Suppressor macrophage (primary cell): ENCODE results near the gene DTX2.
"Not testable (repeated sequence)": the region's sequence is repeated elsewhere in the genome, so short reads cannot be mapped to it uniquely, and the experiment has no call there.

Experiments
- DNase-seq, 4 experiments: peaks; one replicate each; pipeline ENCODE4 v3.0.0-alpha.2; 2020 to 2022

Gene DTX2

GRCh38 chr7:76492139-76492538 is 30.6 kb downstream of the DTX2 start:
- not testable (repeated sequence) for DNase-seq

DNA sequence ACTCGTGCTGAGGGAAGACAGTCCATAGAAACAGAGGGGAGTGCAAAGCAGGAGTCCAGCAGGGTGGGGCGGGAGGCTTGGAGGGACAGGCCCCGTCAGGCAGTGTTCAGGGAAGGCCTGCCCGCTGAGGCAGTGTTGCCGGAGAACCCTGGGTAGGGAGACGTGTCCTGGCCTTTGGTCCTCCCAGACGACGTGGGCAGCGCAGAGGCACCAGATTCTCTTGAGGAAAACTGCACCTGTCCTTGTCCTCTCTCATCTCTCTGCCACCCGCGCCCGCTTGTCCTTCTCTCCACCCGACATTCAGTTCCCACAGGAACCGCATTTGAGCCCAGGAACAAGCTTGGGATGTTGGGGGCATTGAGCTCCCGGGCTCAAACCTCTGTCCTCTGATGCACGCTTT is 34.2 kb downstream of the DTX2 start:
- DNase-seq, result not testable (repeated sequence)

DNA sequence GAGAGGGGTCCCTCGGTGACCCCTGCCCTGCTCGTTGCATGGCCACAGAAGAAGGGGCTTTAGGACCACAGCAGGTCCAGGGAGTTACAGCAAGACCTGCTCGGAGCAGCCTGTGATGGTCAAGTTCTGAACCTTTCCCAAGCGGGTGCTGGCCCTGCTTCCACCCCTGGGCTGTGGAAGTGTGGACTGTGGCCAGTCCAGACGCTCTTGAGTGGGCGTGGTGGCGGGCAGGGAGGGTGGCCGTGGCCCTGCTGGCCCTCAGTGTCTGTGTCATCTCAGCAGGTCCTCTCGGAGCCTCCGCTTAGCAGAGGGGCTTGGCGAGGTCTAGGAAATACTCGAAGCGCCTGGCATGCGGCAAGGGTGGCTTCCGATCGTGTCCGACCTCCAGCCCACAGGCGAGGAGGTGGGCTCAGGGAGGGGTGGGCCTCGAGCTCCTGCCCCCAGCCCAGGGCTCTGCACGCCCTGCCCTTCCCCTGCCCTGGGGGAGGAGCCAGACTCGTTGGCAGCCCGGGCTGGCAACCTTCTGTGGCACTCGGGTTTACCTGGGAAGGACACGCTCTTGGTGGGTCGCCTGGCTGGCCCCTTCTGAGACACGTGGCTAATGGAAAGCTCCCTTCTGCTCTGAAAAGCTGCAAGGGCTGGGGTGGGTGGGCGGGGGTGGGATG is 36.5 kb downstream of the DTX2 start:
- DNase-seq, result not testable (repeated sequence)

GRCh38 chr7:76498583-76499200 is 37.2 kb downstream of the DTX2 start:
- DNase-seq, result not testable (repeated sequence)

DNA sequence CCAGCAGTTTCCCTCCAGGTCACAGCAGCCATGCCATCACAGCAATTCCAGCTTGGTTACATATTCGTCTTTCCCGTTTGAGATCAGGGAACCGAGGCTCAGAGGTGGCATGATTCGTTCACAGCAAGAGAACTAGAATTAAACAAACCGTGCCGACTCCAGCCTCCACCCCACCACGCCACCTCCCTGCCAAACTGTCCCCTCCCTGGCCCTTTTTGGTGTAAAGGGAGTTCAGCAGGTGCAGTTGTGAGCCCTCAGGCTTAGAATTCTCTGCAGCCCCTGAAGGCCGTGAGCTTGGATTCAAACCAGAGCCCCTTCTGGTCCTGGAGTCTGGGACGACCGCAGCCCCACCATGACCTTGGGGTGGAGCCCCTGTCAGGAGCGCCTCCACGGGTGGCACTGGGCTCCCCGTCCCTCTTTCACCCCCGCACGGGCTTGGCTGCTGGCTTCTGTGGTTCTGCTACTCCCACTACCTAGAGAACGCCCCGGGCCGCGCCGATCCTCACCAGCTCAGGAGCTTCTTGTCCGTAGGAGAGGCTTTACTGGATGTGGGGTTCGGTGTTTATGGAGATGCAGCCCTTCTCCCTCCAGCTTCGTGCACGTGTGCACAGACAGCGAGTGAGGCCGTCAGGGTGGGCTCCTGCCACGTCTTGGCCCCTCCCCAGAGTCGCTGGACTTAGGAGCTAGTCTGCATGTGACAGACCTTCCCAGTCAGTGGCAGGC is 37.9 kb downstream of the DTX2 start:
- DNase-seq, result not testable (repeated sequence)

- not testable (repeated sequence) for DNase-seq
Observed at GRCh38 chr7:76499924-76500241, 38.4 kb downstream of the DTX2 start.

DNA sequence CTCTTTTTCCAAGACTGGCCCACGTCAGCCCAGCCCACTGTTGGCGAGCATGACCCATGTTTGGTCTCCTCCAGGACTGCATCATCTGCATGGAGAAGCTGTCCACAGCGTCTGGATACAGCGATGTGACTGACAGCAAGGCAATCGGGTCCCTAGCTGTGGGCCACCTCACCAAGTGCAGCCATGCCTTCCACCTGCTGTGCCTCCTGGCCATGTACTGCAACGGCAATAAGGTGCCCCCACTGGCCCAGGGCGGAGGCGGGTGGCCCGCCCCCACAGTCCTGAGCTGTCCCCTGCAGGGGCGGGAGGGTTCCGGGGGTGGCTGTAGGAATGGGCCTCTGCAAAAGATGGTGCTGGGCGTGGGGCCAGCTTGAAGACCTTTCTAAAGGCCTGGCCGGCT is 40.7 kb downstream of the DTX2 start:
- peak in 1 of 4 experiments; percentile 0 for DNase-seq

DNA sequence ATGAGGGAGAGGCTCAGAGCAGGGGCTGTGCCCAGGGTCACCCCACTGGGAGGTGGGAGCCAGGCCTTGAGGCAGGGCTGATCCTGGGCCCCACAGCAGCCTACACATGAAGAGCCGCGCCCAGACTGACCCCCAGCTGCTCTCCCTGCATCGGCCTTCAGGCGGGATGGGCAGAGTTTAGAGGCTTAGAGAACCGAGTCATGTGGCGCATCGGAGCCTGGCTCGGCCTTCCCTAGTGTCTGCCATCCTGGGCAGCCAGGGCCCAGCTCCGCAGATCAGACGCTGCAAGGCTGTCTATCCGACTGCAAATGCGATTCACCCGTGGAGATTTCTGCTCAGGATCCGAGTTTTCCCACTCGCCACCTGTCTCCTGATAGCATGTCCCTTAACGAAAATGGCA is 41.3 kb downstream of the DTX2 start:
- DNase-seq, result peak in 1 of 4 experiments; percentile 0

DNA sequence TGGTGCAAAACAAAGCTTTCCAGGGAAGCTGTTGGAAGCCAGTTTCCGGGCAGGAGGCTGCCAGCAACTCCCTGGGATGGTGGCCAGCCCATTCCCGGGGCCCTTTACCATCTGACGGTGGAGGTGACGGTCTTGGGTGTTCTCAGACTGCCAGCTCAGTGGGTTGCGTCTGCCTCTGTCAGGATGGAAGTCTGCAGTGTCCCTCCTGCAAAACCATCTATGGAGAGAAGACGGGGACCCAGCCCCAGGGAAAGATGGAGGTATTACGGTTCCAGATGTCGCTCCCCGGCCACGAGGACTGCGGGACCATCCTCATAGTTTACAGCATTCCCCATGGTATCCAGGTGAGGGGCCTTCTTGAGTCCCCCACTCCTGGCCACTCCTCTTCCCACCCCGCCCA is 41.7 kb downstream of the DTX2 start:
- DNase-seq, result not testable (repeated sequence)

- peak in 1 of 4 experiments; percentile 0 for DNase-seq
Observed at GRCh38 chr7:76504351-76505167, 43.0 kb downstream of the DTX2 start.

- peak in 1 of 4 experiments; percentile 0 for DNase-seq
Observed at GRCh38 chr7:76505168-76506080, 43.9 kb downstream of the DTX2 start.

GRCh38 chr7:76506081-76506440 is 44.6 kb downstream of the DTX2 start:
- DNase-seq, result peak in 1 of 4 experiments; percentile 0

DNA sequence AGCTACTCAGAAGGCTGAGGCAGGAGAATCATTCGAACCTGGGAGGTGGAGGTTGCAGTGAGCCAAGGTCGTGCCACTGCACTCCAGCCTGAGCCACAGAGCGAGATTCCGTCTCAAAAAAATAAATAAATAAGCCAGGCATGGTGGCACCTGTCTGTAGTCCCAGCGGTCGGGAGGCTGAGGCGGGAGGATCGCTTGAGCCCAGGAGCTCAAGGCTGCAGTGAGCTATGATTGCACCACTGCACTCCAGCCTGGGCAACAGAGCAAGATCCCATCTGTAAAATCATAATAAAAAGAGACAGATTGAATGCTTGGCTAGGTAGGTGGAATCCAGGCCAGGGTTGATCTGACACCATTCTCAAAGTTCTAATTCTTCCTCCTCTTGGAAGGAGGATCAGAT is 45.1 kb downstream of the DTX2 start:
- DNase-seq, result not testable (repeated sequence)

DNA sequence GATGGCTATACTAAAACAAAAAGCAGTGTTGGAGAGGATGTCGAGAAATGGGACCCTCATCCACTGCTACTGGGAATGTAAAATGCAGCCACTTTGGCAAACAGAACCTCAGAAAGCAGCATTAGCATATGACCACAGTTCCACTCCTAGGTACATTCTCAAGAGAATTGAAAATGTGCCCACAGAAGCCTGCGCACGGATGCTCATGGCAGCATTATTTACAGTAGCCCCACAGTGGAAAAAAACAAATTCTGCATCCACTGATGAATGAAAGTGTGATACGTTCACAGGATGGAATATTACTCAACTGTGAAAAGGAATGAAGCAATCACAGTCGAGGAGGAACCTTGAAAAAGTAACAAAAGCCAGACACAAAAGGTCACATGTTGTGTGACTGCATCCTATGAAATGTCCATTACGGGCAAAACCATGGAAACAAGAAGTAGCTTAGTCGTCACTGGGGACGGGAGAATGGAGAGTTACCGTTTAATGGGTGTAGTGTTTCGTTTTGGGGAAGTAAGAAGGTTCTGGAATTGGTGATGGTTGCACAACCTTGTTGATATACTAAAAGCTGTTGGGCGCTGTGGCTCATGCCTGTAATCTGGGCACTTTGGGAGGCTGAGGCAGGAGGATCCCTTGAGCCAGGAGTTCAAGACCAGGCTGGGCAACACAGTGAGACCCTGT is 46.4 kb downstream of the DTX2 start:
- DNase-seq, result peak; percentile 85 to 98 (median 92)

- DNase-seq, result peak in 2 of 4 experiments; percentile 1 to 10
Observed at GRCh38 chr7:76509931-76510877, 48.7 kb downstream of the DTX2 start, which contains the start of gene UPK3B. Gene UPK3B (plus strand): TSS chr7:76510552. CDS start chr7:76510653, 101 bp downstream.

- not testable (repeated sequence) for DNase-seq
Observed at GRCh38 chr7:76511200-76511910, 49.8 kb downstream of the DTX2 start.

DNA sequence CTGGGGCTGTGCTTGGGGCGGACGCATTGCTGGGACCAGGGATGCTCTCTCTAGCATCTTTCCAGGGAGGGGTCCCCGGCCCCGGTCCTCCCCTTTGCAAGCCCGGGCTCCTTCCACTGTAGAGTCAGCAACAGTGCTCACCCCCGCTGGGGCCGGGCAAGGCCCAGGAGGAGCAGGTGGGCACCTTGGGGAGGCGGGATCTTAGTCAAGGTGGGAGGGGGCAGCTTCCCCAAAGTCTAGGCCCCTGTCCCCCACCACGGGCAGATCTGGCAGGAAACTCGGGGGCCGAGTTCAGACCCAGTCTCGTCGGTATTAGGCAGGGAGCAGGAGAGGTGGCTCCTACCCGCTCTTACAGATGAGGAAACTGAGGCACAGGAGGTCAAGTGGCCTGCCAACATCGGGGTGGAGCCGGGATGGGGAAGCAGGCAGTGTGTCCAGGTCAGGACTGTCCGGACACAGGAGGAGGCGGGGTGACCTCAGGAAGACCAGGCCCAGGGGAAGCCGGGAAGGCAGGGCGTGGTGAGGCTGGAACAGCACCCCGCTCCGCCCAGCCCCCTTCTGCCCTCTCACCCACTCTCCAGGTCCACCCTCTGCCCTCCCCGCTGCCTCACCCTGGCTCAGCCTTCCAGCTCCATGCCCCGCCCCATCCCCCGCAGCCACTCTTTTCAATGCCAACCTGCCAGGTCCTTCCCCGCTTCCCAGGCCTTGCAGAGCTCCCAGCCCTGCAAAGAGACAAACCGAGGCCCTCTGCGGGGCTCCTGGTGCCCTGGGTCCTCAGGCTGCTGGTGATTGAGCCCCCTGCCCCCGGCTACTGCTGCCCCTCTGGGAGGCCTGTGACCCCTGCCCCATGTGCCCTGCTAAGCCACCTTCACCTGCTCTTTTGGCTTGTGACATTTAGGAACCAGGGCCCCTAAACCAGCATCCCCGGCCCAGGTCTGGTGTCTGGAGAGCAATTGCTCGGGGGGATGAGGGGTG is 50.7 kb downstream of the DTX2 start:
- DNase-seq, result not testable (repeated sequence)
